GM11168 (cell line): ENCODE measurements around the gene REEP3.
"Not testable (repeated sequence)": the region's sequence is repeated elsewhere in the genome, so short reads cannot be mapped to it uniquely, and the experiment has no call there.

Experiments used
- in situ Hi-C: fragments of 300-500 bp; cut with MboI; formaldehyde crosslinking; loops from one replicate; pipeline ENCODE4 v1.12.0; 2022; ENCODE audit warnings: low sequenced_read_pairs; ENCODE audit not compliant: unreplicated experiment

REEP3 gene, protein sequence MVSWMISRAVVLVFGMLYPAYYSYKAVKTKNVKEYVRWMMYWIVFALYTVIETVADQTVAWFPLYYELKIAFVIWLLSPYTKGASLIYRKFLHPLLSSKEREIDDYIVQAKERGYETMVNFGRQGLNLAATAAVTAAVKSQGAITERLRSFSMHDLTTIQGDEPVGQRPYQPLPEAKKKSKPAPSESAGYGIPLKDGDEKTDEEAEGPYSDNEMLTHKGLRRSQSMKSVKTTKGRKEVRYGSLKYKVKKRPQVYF

GRCh38 chr10:63520500-63521415, at the start of gene REEP3:
Gene REEP3 (plus strand): TSS chr10:63521401. CDS start chr10:63521546, 145 bp downstream.
- in situ Hi-C loops, result no loop called here

DNA sequence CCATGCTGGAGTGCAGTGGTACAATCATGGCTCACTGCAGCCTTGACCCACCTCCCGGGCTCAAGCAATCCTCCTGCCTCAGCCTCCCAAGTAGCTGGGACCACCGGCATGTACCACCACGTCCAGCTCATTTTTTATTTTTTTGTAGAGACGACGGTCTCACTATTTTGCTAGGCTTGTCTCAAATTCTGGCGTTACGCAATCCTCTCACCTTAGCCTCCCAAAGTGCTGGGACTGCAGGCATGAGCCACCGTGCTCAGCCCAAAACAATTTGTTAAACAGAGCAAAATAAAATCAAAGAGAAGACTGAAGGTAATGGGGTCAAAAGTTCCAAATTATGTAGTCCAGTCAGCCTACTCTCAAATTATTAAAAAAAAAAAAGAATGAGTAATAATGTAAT, 46.7 kb upstream of the REEP3 start:
- in situ Hi-C loops, result no loop called here

DNA sequence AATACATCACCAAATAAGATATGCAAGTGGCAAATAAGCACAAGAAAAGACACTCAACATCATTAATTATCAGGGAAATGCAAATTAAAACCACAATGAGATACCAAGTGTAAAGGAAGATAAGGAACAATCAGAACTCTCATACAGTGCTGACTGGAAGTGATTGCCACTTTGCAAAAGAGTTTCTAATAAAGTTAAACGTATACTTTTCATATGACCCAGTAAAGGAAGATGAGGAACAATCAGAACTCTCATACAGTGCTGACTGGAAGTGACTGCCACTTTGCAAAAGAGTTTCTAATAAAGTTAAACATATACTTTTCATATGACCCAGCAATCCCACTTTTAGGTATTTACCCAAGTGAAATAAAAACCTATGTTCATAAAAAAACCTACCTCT, 43.3 kb upstream of the REEP3 start:
- in situ Hi-C loops, result no loop called here

GRCh38 chr10:63478564-63478963, 42.6 kb upstream of the REEP3 start:
- in situ Hi-C loops, result no loop called here

DNA sequence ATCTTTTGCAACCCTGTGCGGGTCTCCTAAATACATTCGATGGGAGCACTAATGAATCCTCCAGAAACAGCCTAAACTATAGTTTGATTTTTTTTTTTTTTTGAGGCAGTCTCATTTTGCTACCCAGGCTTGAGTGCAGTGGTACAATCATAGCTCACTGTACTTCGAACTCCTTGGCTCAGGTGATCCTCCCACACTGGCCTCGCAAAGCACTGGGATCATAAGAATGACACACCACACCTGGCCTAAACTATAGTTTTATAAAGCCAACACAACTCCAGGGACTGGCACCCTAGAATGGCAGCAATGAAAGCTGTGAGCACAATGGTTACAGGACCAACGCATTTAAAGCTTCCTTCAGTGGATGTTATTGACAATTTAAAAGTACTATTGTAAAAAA, 41.0 kb upstream of the REEP3 start:
- in situ Hi-C loops, result no loop called here

- in situ Hi-C loops, result no loop called here
Observed at GRCh38 chr10:63481815-63482421, 39.3 kb upstream of the REEP3 start.

DNA sequence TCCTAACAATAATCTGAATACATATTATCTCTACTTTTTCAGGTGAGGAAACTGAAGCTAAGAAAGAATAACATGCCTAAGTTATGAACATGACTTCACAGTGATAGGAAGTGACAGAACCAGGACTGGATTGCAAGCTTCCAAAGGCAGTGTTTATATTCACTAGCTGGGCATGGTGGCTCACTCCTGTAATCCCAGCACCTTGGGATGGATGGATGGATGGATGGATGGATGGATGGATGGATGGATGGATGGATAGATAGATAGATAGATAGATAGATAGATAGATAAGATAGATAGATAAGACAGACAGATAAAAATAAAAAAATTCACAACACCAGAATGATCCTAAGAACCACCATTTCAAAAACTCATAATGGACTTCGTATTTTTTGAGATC, 37.2 kb upstream of the REEP3 start:
- in situ Hi-C loops, result no loop called here

GRCh38 chr10:63487990-63488389, 33.2 kb upstream of the REEP3 start:
- in situ Hi-C loops, result no loop called here

- in situ Hi-C loops, result no loop called here
Observed at GRCh38 chr10:63489838-63490237, 31.4 kb upstream of the REEP3 start.

DNA sequence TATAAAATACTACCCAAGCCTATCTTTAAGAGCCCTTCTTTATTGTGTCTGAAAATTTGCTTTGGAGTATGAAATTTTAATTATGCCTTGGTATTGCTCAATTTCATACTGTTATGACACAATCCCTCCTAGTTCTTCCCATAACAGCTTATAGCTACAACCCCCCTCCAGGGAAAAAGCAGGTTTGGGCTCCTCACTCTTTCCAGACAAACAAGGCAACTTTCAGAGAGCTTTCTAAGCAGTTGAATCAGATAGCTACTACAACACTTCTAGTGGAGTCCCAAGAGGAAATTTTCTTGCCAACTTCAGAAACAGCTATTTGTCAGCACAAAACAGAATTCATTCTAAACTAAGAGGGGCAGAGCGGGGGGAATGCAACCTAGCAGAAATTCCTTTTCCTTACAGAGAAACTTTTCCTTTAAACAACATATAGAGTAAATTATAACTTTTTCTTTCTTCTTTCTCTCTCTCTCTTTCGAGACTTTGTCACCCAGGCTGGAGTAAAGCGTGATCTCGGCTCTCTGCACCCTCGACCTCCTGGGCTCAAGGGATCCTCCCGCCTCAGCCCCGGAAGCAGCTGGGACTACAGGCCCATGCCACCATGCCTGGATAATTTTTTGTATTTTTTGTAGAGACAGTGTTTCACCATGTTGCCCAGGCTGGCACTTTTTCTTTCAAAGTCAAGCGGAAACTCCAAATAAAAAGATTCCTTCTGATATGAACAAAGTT, 29.4 kb upstream of the REEP3 start:
- in situ Hi-C loops, result no loop called here

DNA sequence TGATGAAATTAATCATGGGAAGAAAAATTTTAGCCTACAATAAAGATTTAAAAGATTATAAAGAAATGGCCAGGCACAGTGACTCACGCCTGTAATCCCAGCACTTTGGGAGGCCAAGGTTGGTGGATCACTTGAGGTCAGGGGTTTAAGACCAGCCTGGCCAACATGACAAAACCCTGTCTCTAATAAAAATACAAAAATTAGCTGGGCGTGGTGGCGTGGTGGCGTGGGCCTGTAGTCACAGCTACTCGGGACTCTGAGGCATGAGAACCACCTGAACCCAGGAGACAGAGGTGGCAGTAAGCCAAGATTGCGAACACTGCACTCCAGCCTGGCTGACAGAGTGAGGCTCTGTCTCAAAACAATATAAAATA, 28.9 kb upstream of the REEP3 start:
- in situ Hi-C loops, result not testable (repeated sequence)

DNA sequence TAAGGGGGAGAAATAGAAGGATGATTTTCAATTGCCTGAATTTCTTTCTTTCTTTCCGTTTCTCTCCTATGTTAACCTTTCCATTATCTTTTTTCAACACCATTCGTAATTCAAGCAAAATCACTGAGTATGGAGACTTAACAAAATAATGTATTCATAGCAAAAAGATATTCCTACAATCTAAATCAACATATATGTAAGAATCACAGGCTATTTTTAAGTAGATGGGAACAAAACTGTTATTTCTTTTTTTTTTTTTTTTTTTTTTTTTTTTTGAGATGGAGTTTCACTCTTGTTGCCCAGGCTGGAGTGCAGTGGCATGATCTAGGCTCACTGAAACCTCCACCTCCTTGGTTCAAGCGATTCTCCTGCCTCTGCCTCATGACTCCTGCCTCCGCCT, 28.2 kb upstream of the REEP3 start:
- in situ Hi-C loops, result no loop called here

DNA sequence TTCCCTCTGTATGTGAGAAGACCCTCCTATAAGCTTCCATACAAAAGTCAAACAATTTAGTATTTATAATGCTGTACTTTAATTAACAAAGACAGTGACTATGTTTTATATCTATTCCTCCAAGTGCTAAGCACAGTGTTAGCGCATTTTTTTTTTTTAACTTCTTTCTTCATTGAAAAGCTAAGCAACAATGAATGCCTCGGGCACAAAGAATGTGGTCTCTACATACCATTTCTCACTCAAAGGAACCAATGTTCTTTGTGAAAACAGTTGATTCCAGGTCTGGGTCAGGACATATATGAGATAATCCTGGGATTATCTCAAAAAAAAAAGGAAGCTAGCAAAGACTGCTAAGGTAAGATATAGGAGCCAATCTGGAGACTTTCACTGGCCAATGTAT, 26.2 kb upstream of the REEP3 start:
- in situ Hi-C loops, result no loop called here

DNA sequence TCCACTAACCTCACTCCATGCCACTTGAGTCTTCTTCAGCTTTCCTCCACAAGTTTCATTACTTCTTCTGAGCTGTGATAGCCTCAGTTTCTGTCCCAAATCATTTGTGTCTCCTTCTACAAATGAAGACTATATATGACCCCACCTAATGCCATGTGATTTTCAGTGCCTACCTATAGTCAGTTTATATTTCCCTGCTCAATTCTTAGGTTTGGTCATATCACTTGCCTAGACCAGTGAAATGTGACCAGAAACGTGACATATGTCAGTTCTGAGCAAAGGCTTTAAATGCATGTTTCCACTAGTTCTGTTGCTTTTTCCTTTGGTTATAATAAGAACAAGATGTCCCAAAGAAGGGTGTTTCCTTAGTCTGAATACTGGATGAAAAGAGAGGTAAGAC, 24.6 kb upstream of the REEP3 start:
- in situ Hi-C loops, result no loop called here

GRCh38 chr10:63497321-63497720, 23.9 kb upstream of the REEP3 start:
- in situ Hi-C loops, result no loop called here

- in situ Hi-C loops, result no loop called here
Observed at GRCh38 chr10:63498665-63499064, 22.5 kb upstream of the REEP3 start.

DNA sequence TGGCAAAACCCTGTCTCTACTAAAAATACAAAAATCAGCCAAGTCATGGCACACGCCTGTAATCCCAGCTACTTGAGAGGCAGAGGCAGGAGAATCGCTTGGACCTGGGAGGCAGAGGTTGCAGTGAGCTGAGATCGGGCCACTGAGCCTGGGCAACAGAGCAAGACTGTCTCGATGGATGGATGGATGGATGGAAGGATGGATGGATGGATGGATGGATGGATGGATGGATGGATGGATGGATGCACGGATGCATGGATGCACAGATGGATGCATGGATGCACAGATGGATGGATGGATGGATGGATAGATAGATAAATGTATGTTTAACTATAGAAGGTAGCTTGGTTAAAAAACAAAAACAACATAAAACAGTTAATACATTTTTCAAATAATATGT, 20.6 kb upstream of the REEP3 start:
- in situ Hi-C loops, result not testable (repeated sequence)

DNA sequence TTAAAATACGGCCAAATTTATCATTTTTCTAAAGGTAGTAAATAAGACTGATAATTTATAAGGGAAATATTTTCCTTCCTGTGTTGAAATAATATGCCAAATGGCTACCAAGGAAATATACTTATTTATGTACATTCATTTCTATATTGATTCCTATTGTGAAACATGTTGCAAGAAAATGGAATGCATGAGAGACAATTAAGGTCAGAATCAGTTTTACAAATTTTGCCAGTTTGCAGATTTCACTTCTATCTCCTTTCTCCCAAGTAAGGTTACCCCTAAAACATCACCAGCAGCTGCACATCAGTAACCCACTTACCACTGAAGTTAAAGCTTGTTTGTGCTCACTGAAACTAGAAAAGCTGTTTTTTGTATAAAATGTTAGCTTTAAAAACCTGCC, 19.2 kb upstream of the REEP3 start:
- in situ Hi-C loops, result no loop called here

- in situ Hi-C loops, result no loop called here
Observed at GRCh38 chr10:63502832-63503231, 18.4 kb upstream of the REEP3 start.

DNA sequence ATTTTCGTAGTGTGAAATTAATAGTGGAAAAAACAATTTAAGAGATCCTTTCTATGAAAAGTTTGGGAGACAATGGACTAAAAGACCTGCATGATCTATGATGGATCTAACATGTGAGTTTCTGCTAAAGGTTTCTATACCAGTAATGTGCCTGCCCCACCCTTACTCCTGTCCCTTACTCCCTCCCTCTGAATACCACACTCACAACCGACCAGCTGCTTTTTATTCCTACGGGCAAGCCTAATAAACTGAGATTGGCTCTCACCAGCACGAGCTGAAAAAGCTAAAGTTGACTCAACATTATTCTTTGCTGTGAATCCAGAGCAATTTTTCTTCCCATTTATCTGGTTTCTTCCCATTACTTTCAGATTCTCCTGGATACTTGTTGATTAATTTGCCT, 17.8 kb upstream of the REEP3 start:
- in situ Hi-C loops, result no loop called here
